GM12878 (cell line): Measurements from ENCODE around the gene AIRE. TPM values are rescaled to one million over a fixed set of nuclear protein-coding genes. Genes with fewer than 3 reads are reported as not detected.

ENCODE experiments used
- ATAC-seq: fragments of 200-7000 bp; cut with Tn5 transposase; 3 replicates; pipeline ENCODE4 v1.9.1; 2020; ENCODE audit warnings: mild to moderate bottlenecking, moderate library complexity
- BruUV-seq: library from RNA; stranded (reverse); fragments of 400-500 nt; replicated peaks from 2 replicates; lab custom pipeline; 2021; lab: Mats Ljungman, UMichigan
- CTCF ChIA-PET: fragments of 300-600 bp; sonication (Branson Sonifier 250); formaldehyde crosslinking; extraction: SDS; loops from one replicate; lab custom pipeline; 2021; ENCODE audit warnings: inconsistent platforms; lab: Yijun Ruan, JAX
- POLR2A ChIA-PET: fragments of 350-600 bp; formaldehyde crosslinking; extraction: SDS; loops from one replicate; lab custom pipeline; 2021; ENCODE audit warnings: inconsistent platforms; lab: Charles Lee
- RAD21 ChIA-PET: fragments of 300-600 bp; sonication (Branson Sonifier 250); formaldehyde crosslinking; loops from one replicate; lab custom pipeline; 2023; ENCODE audit warnings: antibody characterized with exemption; ENCODE audit not compliant: unreplicated experiment; lab: Charles Lee
- SMC1A ChIA-PET: fragments of 300-600 bp; sonication (Branson Sonifier 250); formaldehyde crosslinking; loops from one replicate; lab custom pipeline; 2023; ENCODE audit not compliant: unreplicated experiment, uncharacterized antibody; lab: Charles Lee
- DNase-seq: peaks from one replicate; pipeline ENCODE4 v3.0.0-alpha.2; 2011; ENCODE audit warnings: low read depth, low spot score
- FAIRE-seq: peaks from 3 replicates; lab custom pipeline; 2011; peaks lifted over from hg19 to GRCh38; lab: Jason Lieb, UNC
- H2AFZ ChIP-seq: 2 replicates; pipeline ENCODE4 v1.6.0; 2011; ENCODE audit warnings: low read depth, low read length, control low read depth; ENCODE audit not compliant: control insufficient read depth
- H3K27ac ChIP-seq: 2 replicates; pipeline ENCODE4 v1.5.1; 2011; ENCODE audit warnings: control low read depth; ENCODE audit not compliant: control insufficient read depth, insufficient read depth
- H3K27me3 ChIP-seq, 2 experiments: replicated peaks in 1 of 2; 2 replicates each; pipeline versions ENCODE4 v1.6.0 to v1.6.1; 2011; ENCODE audit warnings: low read length in 1 of 2; ENCODE audit not compliant: control insufficient read depth in 2 of 2, insufficient read depth in 2 of 2
- H3K36me3 ChIP-seq, 2 experiments: 2 replicates each; pipeline ENCODE4 v1.5.1; 2011; ENCODE audit warnings: low read length in 1 of 2; ENCODE audit not compliant: control insufficient read depth in 2 of 2, insufficient read depth in 2 of 2
- H3K4me1 ChIP-seq: 2 replicates; pipeline ENCODE4 v1.6.1; 2011; ENCODE audit warnings: mild to moderate bottlenecking, low read length, moderate library complexity, mixed read lengths; ENCODE audit not compliant: control insufficient read depth, insufficient read depth
- H3K4me2 ChIP-seq: 2 replicates; pipeline ENCODE4 v1.6.0; 2011; ENCODE audit warnings: control low read depth; ENCODE audit not compliant: control insufficient read depth, insufficient read depth
- H3K4me3 ChIP-seq: fragments of 200-600 bp; sonication (generic); 2 replicates; pipeline ENCODE4 v1.5.1; 2016
- H3K79me2 ChIP-seq: 2 replicates; pipeline ENCODE4 v1.6.0; 2011; ENCODE audit warnings: low read length; ENCODE audit not compliant: control insufficient read depth, insufficient read depth
- H3K9ac ChIP-seq: 2 replicates; pipeline ENCODE4 v1.8.0; 2011; ENCODE audit warnings: low read length, control low read depth, mixed read lengths; ENCODE audit not compliant: control insufficient read depth, insufficient read depth
- H3K9me3 ChIP-seq: replicated peaks from 3 replicates; pipeline ENCODE4 v1.5.1; 2011; ENCODE audit warnings: mild to moderate bottlenecking, low read length; ENCODE audit not compliant: control insufficient read depth, insufficient read depth
- H4K20me1 ChIP-seq: 2 replicates; pipeline ENCODE4 v1.6.0; 2011; ENCODE audit not compliant: control insufficient read depth, insufficient read depth
- ATF7 ChIP-seq: fragments of 450-650 bp; IDR thresholded peaks from 2 replicates; pipeline ENCODE4 v1.6.1; 2016; ENCODE audit warnings: low read depth, mild to moderate bottlenecking
- CHD1 ChIP-seq: IDR thresholded peaks from 2 replicates; pipeline ENCODE4 v1.6.1; 2012; ENCODE audit warnings: low read depth, low read length, improper control_type of control experiment
- ESRRA ChIP-seq: IDR thresholded peaks from 2 replicates; pipeline ENCODE4 v1.6.1; 2012; ENCODE audit warnings: mild to moderate bottlenecking, low read length, improper control_type of control experiment
- FOS ChIP-seq: IDR thresholded peaks from 3 replicates; pipeline ENCODE4 v1.6.1; 2011; ENCODE audit warnings: borderline replicate concordance; ENCODE audit not compliant: insufficient read length; ENCODE audit errors: extremely low read depth
- HDGF ChIP-seq: fragments of 450-650 bp; IDR thresholded peaks from 2 replicates; pipeline ENCODE4 v1.6.1; 2016; ENCODE audit warnings: antibody characterized with exemption
- HSF1 ChIP-seq: fragments of 150-350 bp; IDR thresholded peaks from 2 replicates; pipeline ENCODE4 v1.6.1; 2014; ENCODE audit warnings: mild to moderate bottlenecking, low read depth, low read length
- JUND ChIP-seq: IDR thresholded peaks from 2 replicates; pipeline ENCODE4 v1.6.1; 2012; ENCODE audit warnings: low read depth, mild to moderate bottlenecking, low read length, improper control_type of control experiment, moderate library complexity
- KLF5 ChIP-seq: fragments of 450-650 bp; IDR thresholded peaks from 2 replicates; pipeline ENCODE4 v1.6.1; 2014; ENCODE audit warnings: mild to moderate bottlenecking; ENCODE audit not compliant: partially characterized antibody
- MTA2 ChIP-seq: fragments of 450-650 bp; IDR thresholded peaks from 2 replicates; pipeline ENCODE4 v1.6.1; 2016; ENCODE audit warnings: low read depth, mild to moderate bottlenecking, moderate library complexity
- MTA3 ChIP-seq: IDR thresholded peaks from 2 replicates; pipeline ENCODE4 v1.6.1; 2012; ENCODE audit warnings: low read length, inconsistent platforms, borderline replicate concordance
- NR2C2 ChIP-seq: IDR thresholded peaks from 2 replicates; pipeline ENCODE4 v1.6.1; 2011; ENCODE audit warnings: borderline replicate concordance, low read depth; ENCODE audit not compliant: control insufficient read depth, insufficient read length
- PAX8 ChIP-seq: fragments of 450-650 bp; IDR thresholded peaks from 2 replicates; pipeline ENCODE4 v1.6.1; 2017; ENCODE audit warnings: mild to moderate bottlenecking, moderate library complexity
- POLR2AphosphoS2 ChIP-seq: IDR thresholded peaks from 2 replicates; pipeline ENCODE4 v1.6.1; 2011; ENCODE audit warnings: low read depth, mild to moderate bottlenecking, low read length, improper control_type of control experiment, moderate library complexity
- RAD21 ChIP-seq: IDR thresholded peaks from 2 replicates; pipeline ENCODE4 v1.6.1; 2011; ENCODE audit warnings: mild to moderate bottlenecking, low read depth, low read length, moderate library complexity; ENCODE audit not compliant: insufficient read depth
- RAD51 ChIP-seq: fragments of 450-650 bp; IDR thresholded peaks from 2 replicates; pipeline ENCODE4 v1.6.1; 2016; ENCODE audit warnings: moderate library complexity, mild to moderate bottlenecking, inconsistent platforms
- RBBP5 ChIP-seq: fragments of 200-600 bp; sonication (generic); conservative IDR thresholded peaks from 2 replicates; pipeline ENCODE4 v1.6.1; 2016
- SIX5 ChIP-seq: IDR thresholded peaks from 2 replicates; pipeline ENCODE4 v1.6.1; 2011; ENCODE audit warnings: mild to moderate bottlenecking, low read depth, low read length, moderate library complexity; ENCODE audit not compliant: severe bottlenecking
- SREBF1 ChIP-seq: IDR thresholded peaks from 2 replicates; pipeline ENCODE4 v1.6.1; 2012; ENCODE audit warnings: mild to moderate bottlenecking, low read length
- TCF3 ChIP-seq: IDR thresholded peaks from 2 replicates; pipeline ENCODE4 v1.6.1; 2012; ENCODE audit warnings: low read depth, mild to moderate bottlenecking, low read length, borderline replicate concordance; ENCODE audit not compliant: insufficient read depth
- ZBTB4 ChIP-seq: fragments of 450-650 bp; formaldehyde crosslinking; IDR thresholded peaks from 2 replicates; pipeline ENCODE4 v1.4.0; 2022; ENCODE audit warnings: mild to moderate bottlenecking, moderate library complexity
- WGBS: methylation state at CpG from one replicate; pipeline ENCODE4 v1.1.6; 2016; ENCODE audit warnings: low lambda C conversion rate; ENCODE audit not compliant: insufficient replicate concordance, insufficient coverage; ENCODE audit errors: missing lambda C conversion rate; 5-methylcytosine and 5-hydroxymethylcytosine counted together
- in situ Hi-C: fragments of 300-500 bp; cut with MboI; formaldehyde crosslinking; loops from 9 replicates; pipeline ENCODE4 v1.14.3; 2018; ENCODE audit warnings: mixed read lengths
- intact Hi-C: fragments of 100-400 bp; cut with micrococcal nuclease; formaldehyde crosslinking; loops from one replicate; pipeline ENCODE4 v1.14.2; 2022; ENCODE audit not compliant: unreplicated experiment
- polyA plus RNA-seq, 11 experiments: library from polyadenylated mRNA; depleted of rRNA in 4 of 11; unstranded in 6 of 11; stranded (reverse) in 5 of 11; fragments of >200 nt; fragmentation: Nextera tagmentation in 4 of 11; fragmentation: Illumina TruSeq in 1 of 11; extraction: Ambion mirVana in 4 of 11; extraction: Trizol in 1 of 11; gene quantifications; 1 replicate in 1 of 11; 2 replicates in 10 of 11; pipeline versions ENCODE4 v1.2.1 to v1.2.3, GENCODE V29; 2011 to 2016; ENCODE audit warnings: inconsistent platforms in 2 of 11, missing spikeins in 2 of 11, low read depth in 1 of 11
- total RNA-seq, 4 experiments: library from RNA; depleted of rRNA in 3 of 4; stranded (reverse); fragments of >200 nt in 3 of 4; fragmentation: Illumina TruSeq in 1 of 4; extraction: Trizol in 1 of 4; gene quantifications; 2 replicates each; pipeline versions ENCODE4 v1.2.1 to v1.2.3, GENCODE V29; 2013 to 2021
- TF ChIP-seq, protein P1 (sequence below): IDR thresholded peaks from 2 replicates; pipeline ENCODE4 v1.6.1; 2012; ENCODE audit warnings: low read depth, low read length, improper control_type of control experiment

The AIRE gene
- total and polyA plus RNA-seq, 10 of the 15 experiments (the other 5 are each of a cell fraction or from before 2014, with no cell fraction given), result 0.05 to 0.10 TPM; not detected in 8

DNA sequence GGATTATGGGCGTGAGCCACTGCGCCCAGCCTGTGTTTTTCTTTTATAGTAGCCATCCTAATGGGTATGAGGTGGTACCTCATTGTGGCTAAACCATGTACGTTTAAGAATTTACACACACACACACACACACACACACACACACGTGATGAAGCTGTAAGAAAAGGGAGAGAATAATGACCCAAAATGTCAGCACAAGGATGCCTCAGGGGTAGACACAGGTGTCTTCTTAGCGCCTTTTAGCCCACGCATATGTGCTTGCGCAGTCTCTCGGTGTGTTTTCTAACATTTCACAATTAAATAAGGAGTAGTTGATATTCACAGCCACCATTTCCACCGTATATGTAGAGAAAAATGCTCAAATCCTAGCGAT is 13.4 kb downstream of the AIRE start:
- FAIRE-seq (peak; percentile 87), ATAC-seq (peak; percentile 1), DNase-seq (no peak)
- Histone ChIP-seq H3K9ac (peak overlapping the region; percentile 87), H2AFZ (peak overlapping the region; percentile 62), H3K27me3 (no peaks in the 10 kb centered on the region), H3K4me2 (peak overlapping the region; percentile 99), H3K27ac (peak overlapping the region; percentile 95), H4K20me1 (no peaks in the 10 kb centered on the region), H3K79me2 (peaks cover 45% of the 10 kb centered on the region), H3K4me1 (peaks cover 47% of the 10 kb centered on the region), H3K9me3 (no peaks in the 10 kb centered on the region), H3K36me3 (no peaks in the 10 kb centered on the region), H3K4me3 (peak overlapping the region; percentile 67)
- WGBS, result 2% methylated on average over 8 of the region's 10 CpGs
- intact Hi-C loops (no loop called here), in situ Hi-C loops (no loop called here)
- POLR2A ChIA-PET, result interaction anchor here (2.1 kb wide), 1 partner anchor 284 kb away, joined by 6 read pairs; no protein-coding TSS in a partner anchor
- RAD21 ChIA-PET, result interaction anchor here (0.6 to 1.9 kb wide), 2 partner anchors 285 to 433 kb away, joined by 3 to 7 read pairs; no protein-coding TSS in a partner anchor
- BruUV-seq, result TSS peak; percentile 95
- SMC1A ChIA-PET, result no interaction called here
- CTCF ChIA-PET, result interaction anchor here (1.0 to 2.0 kb wide), 4 partner anchors 8 to 181 kb away, joined by 3 to 15 read pairs (median 4); no protein-coding TSS in a partner anchor
- TF ChIP-seq JUND, result no peak
- no peak for TF ChIP-seq SREBF1
- TF ChIP-seq ZBTB4 (CRISPR knock-in tag), result no peak
- TF ChIP-seq RBBP5, result no peak
- TF ChIP-seq, protein P1, sequence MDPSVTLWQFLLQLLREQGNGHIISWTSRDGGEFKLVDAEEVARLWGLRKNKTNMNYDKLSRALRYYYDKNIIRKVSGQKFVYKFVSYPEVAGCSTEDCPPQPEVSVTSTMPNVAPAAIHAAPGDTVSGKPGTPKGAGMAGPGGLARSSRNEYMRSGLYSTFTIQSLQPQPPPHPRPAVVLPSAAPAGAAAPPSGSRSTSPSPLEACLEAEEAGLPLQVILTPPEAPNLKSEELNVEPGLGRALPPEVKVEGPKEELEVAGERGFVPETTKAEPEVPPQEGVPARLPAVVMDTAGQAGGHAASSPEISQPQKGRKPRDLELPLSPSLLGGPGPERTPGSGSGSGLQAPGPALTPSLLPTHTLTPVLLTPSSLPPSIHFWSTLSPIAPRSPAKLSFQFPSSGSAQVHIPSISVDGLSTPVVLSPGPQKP, result no peak
- TF ChIP-seq FOS, result no peak
- TF ChIP-seq KLF5, result peak; percentile 11
- no peak for TF ChIP-seq PAX8
- TF ChIP-seq HSF1, result no peak
- TF ChIP-seq ESRRA, result no peak
- TF ChIP-seq HDGF, result no peak
- TF ChIP-seq MTA3, result no peak
- no peak for TF ChIP-seq NR2C2
- no peak for TF ChIP-seq SIX5
- peak; percentile 66 for TF ChIP-seq RAD51
- 0 out of 2 replicates have a peak, but pooled peaks have one; percentile 26 for TF ChIP-seq ATF7
- TF ChIP-seq CHD1, result no peak
- 0 out of 2 replicates have a peak, but pooled peaks have one; percentile 10 for TF ChIP-seq TCF3
- no peak for TF ChIP-seq RAD21
- no peak; the same call in 1 of the 2 replicates for TF ChIP-seq POLR2AphosphoS2
- TF ChIP-seq MTA2, result peak; percentile 53; the same call in 1 of the 2 replicates
